Head of caudate nucleus (tissue), 42 donors: ENCODE results near the gene TEX55.
A peak's percentile ranks its signal among the peaks of the same experiment; 100 is the strongest.
"Not testable (repeated sequence)": the region's sequence is repeated elsewhere in the genome, so short reads cannot be mapped to it uniquely, and the experiment has no call there.

Experiments used
- DNase-seq, 42 donors: peaks; one replicate each; pipeline versions ENCODE4 v3.0.0 to v3.0.0-alpha.2; 2020 to 2021; ENCODE audit warnings: mixed read lengths in 7 of 42
- intact Hi-C: fragments of 100-400 bp; cut with DNase I; formaldehyde crosslinking; loops from one replicate; pipeline ENCODE4 v1.15.0; 2022

The TEX55 gene

GRCh38 chr3:119149484-119149883, 3.5 kb downstream of the TEX55 start:
- intact Hi-C loops, result loop anchor here (5.0 kb wide), 1 partner anchor 93 kb away; the partner anchor contains the start of gene B4GALT4
- DNase-seq, result no peak

- no peak for DNase-seq
- intact Hi-C loops, result no loop called here
These were observed 10.9 kb downstream of the TEX55 start for GRCh38 chr3:119156868-119157267.

GRCh38 chr3:119157971-119158370, 12.0 kb downstream of the TEX55 start:
- DNase-seq, result no peak
- intact Hi-C loops, result no loop called here

- no peak for DNase-seq
- intact Hi-C loops, result no loop called here
These were observed 14.4 kb downstream of the TEX55 start for GRCh38 chr3:119160361-119160760.

- no peak for DNase-seq
- intact Hi-C loops, result no loop called here
These were observed 14.8 kb downstream of the TEX55 start for GRCh38 chr3:119160815-119161214.

GRCh38 chr3:119161240-119161639, 15.3 kb downstream of the TEX55 start:
- DNase-seq, result no peak
- intact Hi-C loops, result no loop called here

GRCh38 chr3:119164745-119165144, 18.8 kb downstream of the TEX55 start:
- DNase-seq, intact Hi-C loops: not testable (repeated sequence)

- DNase-seq, result no peak
- intact Hi-C loops, result no loop called here
These were observed 24.9 kb downstream of the TEX55 start for GRCh38 chr3:119170821-119171220.

- intact Hi-C loops, result no loop called here
- peak; percentile 4 to 85 (median 60) for DNase-seq
These were observed 27.4 kb downstream of the TEX55 start, which contains the start of gene UPK1B for GRCh38 chr3:119173325-119173724. Gene UPK1B, plus strand, starts transcription at chr3:119173598. Its CDS starts 13,144 bp downstream, at chr3:119186742.

GRCh38 chr3:119175872-119176756, 30.1 kb downstream of the TEX55 start:
- no peak for DNase-seq
- intact Hi-C loops, result no loop called here

- intact Hi-C loops, result no loop called here
- DNase-seq, result no peak
These were observed 30.8 kb downstream of the TEX55 start for GRCh38 chr3:119176778-119177177.

- intact Hi-C loops, result no loop called here
- no peak for DNase-seq
These were observed 31.4 kb downstream of the TEX55 start for GRCh38 chr3:119177321-119177720.

- intact Hi-C loops, result no loop called here
These were observed 35.8 kb downstream of the TEX55 start for GRCh38 chr3:119181765-119182164.

GRCh38 chr3:119184111-119184510, 38.1 kb downstream of the TEX55 start:
- intact Hi-C loops, result no loop called here
- no peak for DNase-seq

More at GRCh38 chr3:119181765-119182164, 35.8 kb downstream of the TEX55 start:
- no peak for DNase-seq

GRCh38 chr3:119184796-119185570, 39.0 kb downstream of the TEX55 start:
- intact Hi-C loops, result no loop called here
- no peak for DNase-seq

GRCh38 chr3:119187266-119187665, 41.3 kb downstream of the TEX55 start:
- intact Hi-C loops, result no loop called here
- no peak for DNase-seq

GRCh38 chr3:119191800-119192199, 45.8 kb downstream of the TEX55 start:
- intact Hi-C loops, result no loop called here
- DNase-seq, result no peak

GRCh38 chr3:119194237-119195150, 48.5 kb downstream of the TEX55 start:
- DNase-seq, result no peak
- intact Hi-C loops, result no loop called here

- intact Hi-C loops, result no loop called here
- DNase-seq, result no peak
These were observed 49.1 kb downstream of the TEX55 start for GRCh38 chr3:119195151-119195476.
